K562 (cell line): ENCODE data around the gene TREX2. TPM values are rescaled to one million over a fixed set of nuclear protein-coding genes. Genes with fewer than 3 reads are reported as not detected.
A peak's percentile ranks its signal among the peaks of the same experiment; 100 is the strongest.

ENCODE experiments used
- BCL6 ChIP-seq: fragments of 250-450 bp; sonication (Bioruptor Pico); IDR thresholded peaks from 2 replicates; pipeline ENCODE4 v1.4.0; 2020
- CXXC5 ChIP-seq: fragments of 250-450 bp; sonication (Bioruptor Pico); IDR thresholded peaks from 2 replicates; pipeline ENCODE4 v1.8.0; 2022; ENCODE audit warnings: inconsistent platforms, mild to moderate bottlenecking, moderate library complexity
- MEF2D ChIP-seq: conservative IDR thresholded peaks from 2 replicates; pipeline ENCODE4 v1.6.1; 2016; ENCODE audit warnings: low read depth, missing genetic modification characterization, missing compliant biosample characterization
- MXI1 ChIP-seq: IDR thresholded peaks from 2 replicates; pipeline ENCODE4 v1.6.1; 2011; ENCODE audit warnings: low read depth, mild to moderate bottlenecking, improper control_type of control experiment, low read length
- NELFE ChIP-seq: IDR thresholded peaks from 2 replicates; pipeline ENCODE4 v1.6.1; 2011; ENCODE audit warnings: mild to moderate bottlenecking; ENCODE audit not compliant: insufficient read depth, insufficient read length
- PCBP1 ChIP-seq: fragments of 200-400 bp; formaldehyde crosslinking; IDR thresholded peaks from 2 replicates; pipeline ENCODE4 v1.6.1; 2018; ENCODE audit warnings: mild to moderate bottlenecking, low read depth, low read length; ENCODE audit not compliant: poor library complexity, severe bottlenecking
- PREB ChIP-seq: sonication (generic); formaldehyde crosslinking; IDR thresholded peaks from 2 replicates; pipeline ENCODE4 v1.8.1; 2023; ENCODE audit warnings: mild to moderate bottlenecking, missing genetic modification reagents
- PRPF4 ChIP-seq: fragments of 200-400 bp; formaldehyde crosslinking; IDR thresholded peaks from one replicate; pipeline ENCODE4 v1.6.1; 2017; ENCODE audit warnings: low read length, low read depth, mild to moderate bottlenecking; ENCODE audit not compliant: insufficient read depth, poor library complexity, severe bottlenecking
- RBM34 ChIP-seq: fragments of 200-400 bp; formaldehyde crosslinking; IDR thresholded peaks from 2 replicates; pipeline ENCODE4 v1.6.1; 2018; ENCODE audit warnings: low read length, borderline replicate concordance; ENCODE audit not compliant: insufficient read depth
- SMARCC2 ChIP-seq: fragments of 450-650 bp; IDR thresholded peaks from 2 replicates; pipeline ENCODE4 v1.6.1; 2017; ENCODE audit warnings: antibody characterized with exemption, moderate library complexity, mild to moderate bottlenecking, low read depth
- TSHZ1 ChIP-seq: fragments of 250-450 bp; sonication (Bioruptor Pico); IDR thresholded peaks from 2 replicates; pipeline ENCODE4 v1.4.0; 2020; ENCODE audit warnings: mild to moderate bottlenecking, moderate library complexity
- U2AF1 ChIP-seq: fragments of 200-400 bp; formaldehyde crosslinking; optimal IDR thresholded peaks from 2 replicates; pipeline ENCODE3; 2017; ENCODE audit warnings: mild to moderate bottlenecking, low read depth, low read length, moderate library complexity
- ZFP1 ChIP-seq: fragments of 450-650 bp; formaldehyde crosslinking; IDR thresholded peaks from 2 replicates; pipeline ENCODE4 v1.4.0; 2020; ENCODE audit warnings: mild to moderate bottlenecking, mixed read lengths
- ZFPM2 ChIP-seq: fragments of 250-450 bp; sonication (Bioruptor Pico); IDR thresholded peaks from 2 replicates; pipeline ENCODE4 v1.5.1; 2022; ENCODE audit warnings: mild to moderate bottlenecking
- ZKSCAN8 ChIP-seq: fragments of 200-800 bp; sonication (Bioruptor generic); IDR thresholded peaks from 2 replicates; pipeline ENCODE4 v1.6.1; 2016; ENCODE audit warnings: missing genetic modification characterization, missing compliant biosample characterization
- polyA plus RNA-seq, 8 experiments: library from polyadenylated mRNA; depleted of rRNA in 4 of 8; stranded (reverse) in 5 of 8; unstranded in 3 of 8; fragments of >200 nt; fragmentation: Nextera tagmentation in 2 of 8; fragmentation: Illumina TruSeq in 1 of 8; extraction: Ambion mirVana in 2 of 8; extraction: Trizol in 1 of 8; gene quantifications; 2 replicates each; pipeline versions ENCODE4 v1.2.1 to v1.2.3, GENCODE V29; 2011 to 2014; ENCODE audit warnings: inconsistent platforms in 1 of 8, missing spikeins in 1 of 8
- total RNA-seq, 7 experiments: library from RNA; depleted of rRNA in 6 of 7; stranded (reverse); fragments of >200 nt in 6 of 7; fragmentation: Illumina TruSeq in 2 of 7; extraction: Trizol in 2 of 7; gene quantifications; 2 replicates each; pipeline versions ENCODE4 v1.2.1 to v1.2.3, GENCODE V29; 2011 to 2021; ENCODE audit warnings: low replicate concordance in 1 of 7
- TF ChIP-seq, protein P1 (sequence below): fragments of 250-450 bp; sonication (Bioruptor Pico); IDR thresholded peaks from 2 replicates; pipeline ENCODE4 v1.8.0; 2021; ENCODE audit warnings: mild to moderate bottlenecking, moderate library complexity

Gene TREX2
- total and polyA plus RNA-seq, 9 of the 15 experiments (the other 6 are each of a cell fraction or from before 2014, with no cell fraction given) = 0.07 to 1.5 (median 0.33) TPM; not detected in 2

DNA sequence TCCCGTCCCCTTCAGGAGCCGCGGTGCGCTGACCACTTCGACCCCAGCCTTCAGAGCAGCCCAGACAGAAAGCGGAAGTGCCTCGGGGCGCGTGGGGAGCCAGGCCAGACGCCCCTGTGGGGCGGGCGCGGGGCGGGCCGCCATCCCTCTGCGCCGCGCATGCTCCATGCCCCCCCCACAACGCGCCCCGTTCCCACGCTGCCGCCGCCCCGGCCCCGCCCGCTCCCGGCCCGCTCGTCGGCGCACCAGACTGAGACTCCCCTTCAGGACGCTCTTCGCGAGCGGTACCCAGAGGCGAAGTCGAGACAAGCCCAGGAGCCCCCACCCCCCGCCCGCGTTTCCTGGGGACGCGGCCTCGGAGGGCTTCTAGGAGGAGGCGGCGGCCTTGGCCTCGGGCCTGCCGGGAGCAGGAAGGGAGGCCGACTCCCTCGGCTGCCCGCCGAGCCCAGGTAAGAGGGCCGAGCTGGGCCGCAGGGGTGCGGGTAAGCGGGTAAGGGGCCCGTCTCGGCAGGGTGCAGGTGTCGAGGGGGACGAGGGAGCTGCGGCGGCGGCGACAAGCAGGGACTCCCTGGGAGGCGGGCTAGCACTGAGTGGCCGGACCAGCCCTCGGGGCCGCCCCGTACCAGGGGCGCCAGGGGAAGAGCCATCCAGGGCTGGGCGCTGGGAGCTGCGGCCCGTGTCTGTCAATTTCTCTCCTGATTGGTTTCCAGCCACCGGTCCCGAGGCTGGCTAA is 34.4 kb downstream of the TREX2 start, which contains the start of gene ZFP92 (continued):
- TF ChIP-seq BCL6 (CRISPR knock-in tag) (no peak), MEF2D (no peak), PCBP1 (peak; percentile 49), ZFPM2 (no peak), SMARCC2 (no peak), PRPF4 (no peak), PREB (no peak), CXXC5 (CRISPR knock-in tag) (peak; percentile 69), RBM34 (no peak), ZKSCAN8 (CRISPR knock-in tag) (no peak), NELFE (no peak), ZFP1 (CRISPR knock-in tag) (no peak), TSHZ1 (no peak), MXI1 (no peak), U2AF1 (no peak)
- TF ChIP-seq, protein P1, sequence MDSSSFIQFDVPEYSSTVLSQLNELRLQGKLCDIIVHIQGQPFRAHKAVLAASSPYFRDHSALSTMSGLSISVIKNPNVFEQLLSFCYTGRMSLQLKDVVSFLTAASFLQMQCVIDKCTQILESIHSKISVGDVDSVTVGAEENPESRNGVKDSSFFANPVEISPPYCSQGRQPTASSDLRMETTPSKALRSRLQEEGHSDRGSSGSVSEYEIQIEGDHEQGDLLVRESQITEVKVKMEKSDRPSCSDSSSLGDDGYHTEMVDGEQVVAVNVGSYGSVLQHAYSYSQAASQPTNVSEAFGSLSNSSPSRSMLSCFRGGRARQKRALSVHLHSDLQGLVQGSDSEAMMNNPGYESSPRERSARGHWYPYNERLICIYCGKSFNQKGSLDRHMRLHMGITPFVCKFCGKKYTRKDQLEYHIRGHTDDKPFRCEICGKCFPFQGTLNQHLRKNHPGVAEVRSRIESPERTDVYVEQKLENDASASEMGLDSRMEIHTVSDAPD (CRISPR knock-in tag) = no peak
